ENCODE measurements around the gene NDOR1.
A peak's percentile ranks its signal among the peaks of the same experiment; 100 is the strongest.

Gene NDOR1

GRCh38 chr9:137221506-137222111, 16.1 kb downstream of the NDOR1 start:
- H3K9me2 ChIP-seq (replicated peaks; ENCODE audit: low read depth, low read length), result no peaks in the 10 kb centered on the region
- peak overlapping the region; percentile 36; the same call in 1 of the 2 replicates for H2AFZ ChIP-seq (ENCODE audit: low read length)
- H4K20me1 ChIP-seq (ENCODE audit: insufficient read depth, low read length, poor library complexity, severe bottlenecking), result no peaks in the 10 kb centered on the region
- H3K4me2 ChIP-seq (ENCODE audit: low read depth, low read length, poor library complexity, severe bottlenecking), result no peak overlapping the region
- H3F3A ChIP-seq (ENCODE audit: low read depth), result no peaks in the 10 kb centered on the region
- peak overlapping the region; percentile 56 for H3K4me3 ChIP-seq (ENCODE audit: low read length, poor library complexity, severe bottlenecking)
- no peaks in the 10 kb centered on the region for H3K9me3 ChIP-seq (ENCODE audit: insufficient read depth, low read depth, low read length)
- no peaks in the 10 kb centered on the region for H3K36me3 ChIP-seq (ENCODE audit: insufficient read depth, low read length)
- H3K4me1 ChIP-seq (ENCODE audit: insufficient read depth, low read length, poor library complexity, severe bottlenecking), result peaks cover 21% of the 10 kb centered on the region
- no peak for TF ChIP-seq CTCF (conservative IDR thresholded peaks at IDR 0.05; ENCODE audit: low read length)
- TF ChIP-seq EZH2phosphoT487 (IDR thresholded peaks at IDR 0.05; ENCODE audit: borderline replicate concordance), result no peak
- H3K27me3 ChIP-seq (ENCODE audit: insufficient read depth, low read length, poor library complexity, severe bottlenecking), result no peaks in the 10 kb centered on the region
- H3K9ac ChIP-seq (ENCODE audit: low read depth, low read length, poor library complexity, severe bottlenecking), result no peak overlapping the region
- no peaks in the 10 kb centered on the region for H3K79me2 ChIP-seq (ENCODE audit: insufficient read depth, low read length)

- Histone ChIP-seq H3K27me3 (ENCODE audit: insufficient read depth, low read length, poor library complexity, severe bottlenecking) (no peaks in the 10 kb centered on the region), H2AFZ (ENCODE audit: low read length) (peak within 1 kb of the TSS; percentile 51; the same call in 1 of the 2 replicates), H3K4me3 (ENCODE audit: low read length, poor library complexity, severe bottlenecking) (peak within 1 kb of the TSS; percentile 90), H3K4me1 (ENCODE audit: insufficient read depth, low read length, poor library complexity, severe bottlenecking) (peaks cover 21% of the 10 kb centered on the region), H3K9me2 (replicated peaks; ENCODE audit: low read depth, low read length) (no peaks in the 10 kb centered on the region), H3K4me2 (ENCODE audit: low read depth, low read length, poor library complexity, severe bottlenecking) (peak within 1 kb of the TSS; percentile 77), H3F3A (ENCODE audit: low read depth) (no peaks in the 10 kb centered on the region), H3K9me3 (ENCODE audit: insufficient read depth, low read depth, low read length) (no peaks in the 10 kb centered on the region), H3K9ac (ENCODE audit: low read depth, low read length, poor library complexity, severe bottlenecking) (peak within 1 kb of the TSS; percentile 97), H3K36me3 (ENCODE audit: insufficient read depth, low read length) (no peaks in the 10 kb centered on the region), H3K79me2 (ENCODE audit: insufficient read depth, low read length) (no peaks in the 10 kb centered on the region), H4K20me1 (ENCODE audit: insufficient read depth, low read length, poor library complexity, severe bottlenecking) (no peaks in the 10 kb centered on the region)
- TF ChIP-seq CTCF (conservative IDR thresholded peaks at IDR 0.05; ENCODE audit: low read length) (no peak), EZH2phosphoT487 (IDR thresholded peaks at IDR 0.05; ENCODE audit: borderline replicate concordance) (no peak)
Observed at GRCh38 chr9:137222190-137223077, 16.9 kb downstream of the NDOR1 start, which contains the start of gene RNF208. RNF208 (minus strand) TSS chr9:137222240; CDS start chr9:137221212, 1,028 bp downstream.

DNA sequence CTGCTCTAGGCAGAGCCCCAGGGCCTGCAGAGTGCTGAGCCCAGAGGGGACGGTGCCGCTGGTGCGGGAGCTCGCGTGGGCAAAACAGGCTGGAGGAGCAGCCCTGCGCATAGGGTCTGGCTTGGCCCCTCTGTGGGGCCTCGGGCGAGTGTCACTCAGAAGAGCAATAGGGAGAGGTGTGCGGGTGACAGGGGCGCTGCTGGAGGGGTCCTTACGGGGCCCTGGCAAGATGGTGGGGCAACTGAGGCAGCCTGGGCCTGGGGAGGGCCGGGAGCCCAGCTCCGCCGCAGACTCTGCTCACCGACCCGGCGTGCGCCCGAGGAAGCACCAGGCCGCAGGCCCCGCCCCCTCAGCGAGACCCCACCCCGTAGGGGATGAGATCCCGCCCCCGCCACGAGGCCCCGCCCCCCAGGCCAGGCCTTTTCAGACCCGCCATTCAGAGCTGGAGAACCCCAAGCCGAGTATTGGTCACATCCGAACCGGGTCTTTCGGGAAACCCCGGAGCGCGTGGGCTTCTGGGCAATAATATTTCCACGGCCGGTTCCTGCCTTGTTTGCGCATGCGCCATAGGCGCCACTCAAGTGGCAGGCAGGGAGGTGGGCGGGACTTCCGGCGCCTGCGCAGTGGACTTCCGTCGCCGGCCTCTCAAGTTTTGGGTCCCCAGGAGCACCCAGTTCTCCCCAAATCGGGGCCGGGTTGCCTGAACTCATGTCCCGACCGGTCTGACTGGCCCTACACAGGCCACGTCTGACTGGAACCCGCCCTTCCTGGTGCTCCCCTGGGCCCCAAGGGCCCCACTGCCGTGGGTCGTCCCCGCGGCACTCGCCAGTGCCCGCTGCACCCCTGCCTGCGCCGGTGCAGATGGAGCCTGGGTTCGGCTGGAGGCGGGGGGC, 17.8 kb downstream of the NDOR1 start:
- no peaks in the 10 kb centered on the region for H3F3A ChIP-seq (ENCODE audit: low read depth)
- peak overlapping the region; percentile 97 for H3K9ac ChIP-seq (ENCODE audit: low read depth, low read length, poor library complexity, severe bottlenecking)
- no peaks in the 10 kb centered on the region for H3K9me3 ChIP-seq (ENCODE audit: insufficient read depth, low read depth, low read length)
- TF ChIP-seq CTCF (conservative IDR thresholded peaks at IDR 0.05; ENCODE audit: low read length) (no peak), EZH2phosphoT487 (IDR thresholded peaks at IDR 0.05; ENCODE audit: borderline replicate concordance) (no peak)
- H3K79me2 ChIP-seq (ENCODE audit: insufficient read depth, low read length), result no peaks in the 10 kb centered on the region
- H3K36me3 ChIP-seq (ENCODE audit: insufficient read depth, low read length), result no peaks in the 10 kb centered on the region
- H3K4me2 ChIP-seq (ENCODE audit: low read depth, low read length, poor library complexity, severe bottlenecking), result peak overlapping the region; percentile 98
- no peaks in the 10 kb centered on the region for H4K20me1 ChIP-seq (ENCODE audit: insufficient read depth, low read length, poor library complexity, severe bottlenecking)
- H3K4me1 ChIP-seq (ENCODE audit: insufficient read depth, low read length, poor library complexity, severe bottlenecking), result peaks cover 21% of the 10 kb centered on the region
- no peaks in the 10 kb centered on the region for H3K27me3 ChIP-seq (ENCODE audit: insufficient read depth, low read length, poor library complexity, severe bottlenecking)
- peak overlapping the region; percentile 89 for H2AFZ ChIP-seq (ENCODE audit: low read length)
- H3K4me3 ChIP-seq (ENCODE audit: low read length, poor library complexity, severe bottlenecking), result peak overlapping the region; percentile 90
- no peaks in the 10 kb centered on the region for H3K9me2 ChIP-seq (replicated peaks; ENCODE audit: low read depth, low read length)

Data from Loucy (cell line).